Keratinocyte (primary cell): ENCODE data around the gene LRRFIP2. TPM values are rescaled to one million over a fixed set of nuclear protein-coding genes. Genes with fewer than 3 reads are reported as not detected.
"Not testable (repeated sequence)": the region's sequence is repeated elsewhere in the genome, so short reads cannot be mapped to it uniquely, and the experiment has no call there.

Experiments
- DNase-seq: peaks from one replicate; pipeline ENCODE4 v3.0.0-alpha.2; 2011; ENCODE audit warnings: low read depth, missing footprints, low spot score
- FAIRE-seq: peaks from 2 replicates; lab custom pipeline; 2011; peaks lifted over from hg19 to GRCh38; lab: Jason Lieb, UNC
- H2AFZ ChIP-seq: 2 replicates; pipeline ENCODE4 v1.6.0; 2012; ENCODE audit warnings: low read length, control low read depth, inconsistent platforms; ENCODE audit not compliant: control insufficient read depth
- H3K27ac ChIP-seq: 2 replicates; pipeline ENCODE4 v1.5.1; 2011; ENCODE audit warnings: low read length; ENCODE audit not compliant: control insufficient read depth, insufficient read depth
- H3K27me3 ChIP-seq: 3 replicates; pipeline ENCODE4 v1.6.0; 2011; ENCODE audit warnings: low read length; ENCODE audit not compliant: control insufficient read depth, insufficient read depth; ENCODE audit errors: extremely low read depth
- H3K36me3 ChIP-seq, 2 experiments: 2 replicates in 1 of 2; 3 replicates in 1 of 2; pipeline ENCODE4 v1.5.1; 2011; ENCODE audit warnings: low read length in 2 of 2, mild to moderate bottlenecking in 1 of 2; ENCODE audit not compliant: control insufficient read depth in 2 of 2, insufficient read depth in 2 of 2; ENCODE audit errors: extremely low read depth in 1 of 2
- H3K4me1 ChIP-seq: 3 replicates; pipeline ENCODE4 v1.5.1; 2011; ENCODE audit warnings: low read length; ENCODE audit not compliant: control insufficient read depth, insufficient read depth; ENCODE audit errors: extremely low read depth
- H3K4me2 ChIP-seq: 3 replicates; pipeline ENCODE4 v1.6.0; 2011; ENCODE audit warnings: low read depth, low read length; ENCODE audit not compliant: control insufficient read depth, insufficient read depth; ENCODE audit errors: extremely low read depth
- H3K4me3 ChIP-seq, 3 experiments: fragments of 200-600 bp in 1 of 3; sonication (generic) in 1 of 3; 2 replicates in 2 of 3; 3 replicates in 1 of 3; pipeline ENCODE4 v1.5.1; 2011 to 2016; ENCODE audit warnings: low read length in 3 of 3, mild to moderate bottlenecking in 3 of 3, control low read depth in 2 of 3, inconsistent platforms in 1 of 3, low read depth in 1 of 3, mixed read lengths in 1 of 3, mixed run types in 1 of 3, moderate library complexity in 1 of 3; ENCODE audit not compliant: control insufficient read depth in 2 of 3, insufficient read depth in 2 of 3; ENCODE audit errors: extremely low read depth in 1 of 3
- H3K79me2 ChIP-seq: 2 replicates; pipeline ENCODE4 v1.6.0; 2012; ENCODE audit warnings: low read length; ENCODE audit not compliant: control insufficient read depth, insufficient read depth
- H3K9ac ChIP-seq: 3 replicates; pipeline ENCODE4 v1.6.0; 2011; ENCODE audit warnings: low read length; ENCODE audit not compliant: control insufficient read depth, insufficient read depth; ENCODE audit errors: extremely low read depth
- H3K9me1 ChIP-seq: 3 replicates; pipeline ENCODE4 v1.6.0; 2011; ENCODE audit warnings: low read length; ENCODE audit not compliant: control insufficient read depth, insufficient read depth; ENCODE audit errors: extremely low read depth
- H3K9me3 ChIP-seq: 2 replicates; pipeline ENCODE4 v1.5.1; 2012; ENCODE audit warnings: low read depth, low read length; ENCODE audit not compliant: control insufficient read depth
- H4K20me1 ChIP-seq: 3 replicates; pipeline ENCODE4 v1.6.0; 2011; ENCODE audit warnings: low read length; ENCODE audit not compliant: control insufficient read depth, insufficient read depth; ENCODE audit errors: extremely low read depth
- EZH2 ChIP-seq: IDR thresholded peaks from one replicate; pipeline ENCODE4 v1.6.1; 2012; ENCODE audit warnings: inconsistent platforms, mild to moderate bottlenecking, low read length, moderate library complexity
- dilution Hi-C: fragments of 300-500 bp; cut with MboI; formaldehyde crosslinking; loops from one replicate; pipeline ENCODE4 v1.7.0; 2020; ENCODE audit warnings: low sequenced_read_pairs; ENCODE audit not compliant: extremely low pct_ligation_motif_present
- polyA plus RNA-seq, 5 experiments: library from polyadenylated mRNA; depleted of rRNA in 3 of 5; stranded (reverse) in 3 of 5; stranded (forward) in 1 of 5; unstranded in 1 of 5; fragments of >200 nt; gene quantifications; 1 replicate in 1 of 5; 2 replicates in 3 of 5; 3 replicates in 1 of 5; pipeline versions ENCODE4 v1.2.1 to v1.2.3, GENCODE V29; 2011 to 2012; ENCODE audit warnings: missing spikeins in 2 of 5, low read depth in 1 of 5, low replicate concordance in 1 of 5
- TF ChIP-seq, protein P1 (sequence below), 3 experiments: IDR thresholded peaks in 1 of 3; conservative IDR thresholded peaks in 1 of 3; optimal IDR thresholded peaks in 1 of 3; 2 replicates in 2 of 3; 3 replicates in 1 of 3; pipeline versions ENCODE3 to v1.5.1; 2011; ENCODE audit warnings: low read length in 3 of 3, mild to moderate bottlenecking in 3 of 3, moderate library complexity in 2 of 3, control low read depth in 1 of 3, inconsistent platforms in 1 of 3; ENCODE audit not compliant: insufficient read depth in 2 of 3; ENCODE audit errors: extremely low read depth in 1 of 3

The LRRFIP2 gene
- polyA plus RNA-seq, 1 donor (not counting 4 experiments of a cell fraction or from before 2014, with no cell fraction given), result 70.3 TPM

DNA sequence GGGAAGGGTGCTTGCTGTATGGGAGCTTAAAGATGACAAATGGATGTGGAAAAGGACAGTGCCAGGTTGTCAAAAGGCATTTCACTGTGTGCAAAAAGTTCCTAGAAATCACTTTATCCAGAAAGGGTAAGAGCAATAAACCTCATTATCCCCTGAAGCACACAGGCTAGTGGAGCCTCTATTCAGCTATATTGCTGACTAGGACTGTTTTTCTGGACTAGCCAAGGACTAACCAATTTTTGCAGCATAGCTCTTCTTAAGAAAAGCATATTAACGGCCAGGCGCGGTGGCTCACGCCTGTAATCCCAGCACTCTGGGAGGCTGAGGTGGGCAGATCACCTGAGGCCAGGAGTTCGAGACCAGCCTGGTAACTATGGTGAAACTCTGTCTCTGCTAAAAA is 116.3 kb downstream of the LRRFIP2 start:
- no peak overlapping the region for H3K4me2 ChIP-seq
- dilution Hi-C loops, result no loop called here
- no peaks in the 10 kb centered on the region for H3K27me3 ChIP-seq
- H3K27ac ChIP-seq, result no peak overlapping the region
- no peak overlapping the region for H3K4me3 ChIP-seq
- DNase-seq (no peak), FAIRE-seq (no peak)
- no peak overlapping the region for H3K9ac ChIP-seq
- H2AFZ ChIP-seq, result no peak overlapping the region
- TF ChIP-seq, protein P1, sequence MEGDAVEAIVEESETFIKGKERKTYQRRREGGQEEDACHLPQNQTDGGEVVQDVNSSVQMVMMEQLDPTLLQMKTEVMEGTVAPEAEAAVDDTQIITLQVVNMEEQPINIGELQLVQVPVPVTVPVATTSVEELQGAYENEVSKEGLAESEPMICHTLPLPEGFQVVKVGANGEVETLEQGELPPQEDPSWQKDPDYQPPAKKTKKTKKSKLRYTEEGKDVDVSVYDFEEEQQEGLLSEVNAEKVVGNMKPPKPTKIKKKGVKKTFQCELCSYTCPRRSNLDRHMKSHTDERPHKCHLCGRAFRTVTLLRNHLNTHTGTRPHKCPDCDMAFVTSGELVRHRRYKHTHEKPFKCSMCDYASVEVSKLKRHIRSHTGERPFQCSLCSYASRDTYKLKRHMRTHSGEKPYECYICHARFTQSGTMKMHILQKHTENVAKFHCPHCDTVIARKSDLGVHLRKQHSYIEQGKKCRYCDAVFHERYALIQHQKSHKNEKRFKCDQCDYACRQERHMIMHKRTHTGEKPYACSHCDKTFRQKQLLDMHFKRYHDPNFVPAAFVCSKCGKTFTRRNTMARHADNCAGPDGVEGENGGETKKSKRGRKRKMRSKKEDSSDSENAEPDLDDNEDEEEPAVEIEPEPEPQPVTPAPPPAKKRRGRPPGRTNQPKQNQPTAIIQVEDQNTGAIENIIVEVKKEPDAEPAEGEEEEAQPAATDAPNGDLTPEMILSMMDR (optimal IDR thresholded peaks at IDR 0.05 in 1 of 3, IDR thresholded peaks at IDR 0.05 in 1 of 3, conservative IDR thresholded peaks at IDR 0.05 in 1 of 3; ENCODE audit: extremely low read depth in 1 of 3, insufficient read depth in 2 of 3, low read length in 3 of 3), result no peak
- no peak for TF ChIP-seq EZH2
- H3K79me2 ChIP-seq, result no peaks in the 10 kb centered on the region
- peaks cover 34 to 40% of the 10 kb centered on the region in 2 experiments for H3K36me3 ChIP-seq
- H3K9me3 ChIP-seq, result no peaks in the 10 kb centered on the region
- no peaks in the 10 kb centered on the region for H3K9me1 ChIP-seq
- H3K4me1 ChIP-seq, result no peaks in the 10 kb centered on the region
- no peaks in the 10 kb centered on the region for H4K20me1 ChIP-seq

DNA sequence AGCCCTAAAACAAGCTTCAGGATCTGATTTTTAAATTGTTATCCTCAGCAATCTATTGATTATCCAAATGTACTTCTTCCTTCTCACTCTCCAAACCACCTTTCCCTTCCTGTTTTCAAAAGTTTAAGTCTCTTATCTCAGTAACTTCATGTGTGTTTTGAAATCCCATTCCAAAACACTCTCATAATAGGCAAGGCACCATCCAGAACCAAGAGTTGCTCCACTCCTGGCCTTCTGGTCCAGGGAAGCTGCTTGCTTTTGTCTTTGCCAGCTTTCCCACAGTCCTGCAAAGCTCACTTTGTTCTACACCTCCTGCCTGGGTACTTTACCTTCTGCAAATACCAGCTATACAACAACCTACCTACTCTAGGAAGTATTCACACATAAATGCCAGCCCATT is 117.6 kb downstream of the LRRFIP2 start:
- Histone ChIP-seq H4K20me1 (no peaks in the 10 kb centered on the region), H3K27me3 (no peaks in the 10 kb centered on the region), H3K4me1 (no peaks in the 10 kb centered on the region), H3K4me3 (no peak overlapping the region), H3K27ac (no peak overlapping the region), H3K79me2 (no peaks in the 10 kb centered on the region), H3K9me3 (no peaks in the 10 kb centered on the region), H3K9ac (no peak overlapping the region), H3K9me1 (no peaks in the 10 kb centered on the region), H3K36me3 (peaks cover 33 to 39% of the 10 kb centered on the region in 2 experiments), H3K4me2 (no peak overlapping the region), H2AFZ (no peak overlapping the region)
- DNase-seq, result no peak
- TF ChIP-seq EZH2, result no peak
- TF ChIP-seq, protein P1 (optimal IDR thresholded peaks at IDR 0.05 in 1 of 3, IDR thresholded peaks at IDR 0.05 in 1 of 3, conservative IDR thresholded peaks at IDR 0.05 in 1 of 3; ENCODE audit: extremely low read depth in 1 of 3, insufficient read depth in 2 of 3, low read length in 3 of 3), result no peak
- no peak for FAIRE-seq
- dilution Hi-C loops, result no loop called here

DNA sequence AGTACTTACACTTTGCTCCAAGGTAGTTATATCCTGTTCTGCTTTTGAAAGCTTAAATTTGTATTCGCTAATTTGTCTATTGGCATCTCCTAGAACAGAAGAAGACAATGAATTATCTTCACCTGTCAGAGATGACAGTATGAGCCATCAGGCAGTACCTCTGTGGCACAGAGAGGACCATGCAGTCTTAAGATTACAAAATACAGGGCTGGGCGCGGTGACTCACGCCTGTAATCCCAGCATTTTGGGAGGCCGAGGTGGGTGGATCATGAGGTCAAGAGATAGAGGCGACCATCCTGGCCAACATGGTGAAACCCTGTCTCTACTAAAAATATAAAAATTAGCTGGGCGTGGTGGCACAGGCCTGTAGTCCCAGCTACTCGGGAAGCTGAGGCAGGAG is 119.3 kb downstream of the LRRFIP2 start:
- H3K27me3 ChIP-seq, H3K9me3 ChIP-seq, H3K9ac ChIP-seq, DNase-seq, H3K9me1 ChIP-seq, H3K4me2 ChIP-seq, H3K79me2 ChIP-seq, H3K4me1 ChIP-seq, FAIRE-seq, H2AFZ ChIP-seq, H3K4me3 ChIP-seq, H3K27ac ChIP-seq, H4K20me1 ChIP-seq, dilution Hi-C loops: not testable (repeated sequence)
- peaks cover 29 to 42% of the 10 kb centered on the region in 2 experiments for H3K36me3 ChIP-seq
